Mucosa of descending colon (tissue), 3 donors: ENCODE results near the gene ADGRD1. TPM values are rescaled to one million over a fixed set of nuclear protein-coding genes. Genes with fewer than 3 reads are reported as not detected.

ENCODE experiments used
- ATAC-seq: fragments of 200-7000 bp; cut with Tn5 transposase; one replicate; pipeline ENCODE4 v1.9.1; 2020; ENCODE audit warnings: mild to moderate bottlenecking, moderate library complexity
- DNase-seq, 3 donors: peaks; one replicate each; pipeline ENCODE4 v3.0.0-alpha.2; 2020
- H3K36me3 ChIP-seq: fragments of 200-600 bp; one replicate; pipeline ENCODE4 v1.8.0; 2021; ENCODE audit warnings: low read depth, mild to moderate bottlenecking
- H3K4me1 ChIP-seq: fragments of 200-600 bp; one replicate; pipeline ENCODE4 v1.8.0; 2021; ENCODE audit warnings: low read depth, mild to moderate bottlenecking
- H3K4me3 ChIP-seq: fragments of 200-600 bp; one replicate; pipeline ENCODE4 v1.8.0; 2021; ENCODE audit warnings: mild to moderate bottlenecking
- H3K9me3 ChIP-seq: fragments of 200-600 bp; one replicate; pipeline ENCODE4 v1.8.0; 2021; ENCODE audit warnings: mild to moderate bottlenecking
- CTCF ChIP-seq: fragments of 200-600 bp; IDR thresholded peaks from one replicate; pipeline ENCODE4 v1.8.0; 2022; ENCODE audit warnings: antibody characterized with exemption, mild to moderate bottlenecking
- intact Hi-C, 2 donors: fragments of 100-400 bp; cut with DNase I in 1 of 2; cut with micrococcal nuclease in 1 of 2; formaldehyde crosslinking; loops; one replicate each; pipeline versions ENCODE4 v1.11.0 to v1.11.1; 2022; cut with DNase I, micrococcal nuclease
- total RNA-seq, 3 donors: library from RNA; stranded (reverse); fragmentation: NEBNext Ultra II Directional in 2 of 3; extraction: Animal tissue kit (Norgen Biotek cat#: 25700) in 2 of 3; gene quantifications; one replicate each; pipeline versions ENCODE4 v1.2.1 to v1.2.4, GENCODE V29; 2021 to 2023
- donor health status: DM: no; HTN: no; CAD: no; lungs with moderate emphysema.
- donor health status: DM: no; HTN: no; CAD: no.
- donor health status: DM: no; HTN: yes; CAD: no.

ADGRD1 gene
- total RNA-seq, 3 donors from 2014 or later: 2.6 to 18.4 (median 12.9) TPM

DNA sequence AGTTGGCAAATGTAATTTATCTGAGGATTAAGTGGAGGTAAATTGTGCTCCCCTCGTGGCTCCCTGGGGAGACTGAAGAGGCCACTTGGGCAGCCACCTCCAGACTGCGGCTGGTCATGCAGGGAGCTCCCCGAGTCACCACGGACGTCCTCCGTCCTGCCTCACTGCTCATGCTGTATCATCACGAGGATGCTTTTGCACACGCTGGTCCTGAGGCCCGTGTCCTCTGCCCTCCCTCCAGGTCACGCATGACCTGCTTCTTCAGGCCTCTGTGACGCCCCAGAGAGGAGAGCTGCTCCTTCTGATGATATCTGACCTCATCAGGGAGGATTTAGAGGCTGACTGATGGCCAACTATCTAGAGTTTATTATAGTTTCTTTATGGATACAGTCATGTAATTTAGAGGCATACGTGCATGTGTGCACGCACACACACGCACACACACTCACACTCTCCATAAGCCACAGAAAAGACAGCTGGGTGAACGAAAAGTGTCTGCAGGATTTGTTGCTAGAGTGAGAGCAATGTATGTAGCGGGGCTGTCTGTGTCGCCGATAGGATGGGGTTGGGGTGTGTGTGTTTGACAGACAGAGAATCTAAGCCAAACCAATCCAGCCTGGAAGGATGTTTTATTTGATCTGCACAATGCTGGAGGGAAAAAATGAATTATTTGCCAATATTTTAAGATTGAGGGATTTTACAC lies 160.0 kb downstream of the ADGRD1 start:
- no peaks in the 10 kb centered on the region for H3K9me3 ChIP-seq
- intact Hi-C loops: no loop called here
- no peak for ATAC-seq
- peak in 1 of 3 donors; percentile 17 for DNase-seq
- H3K4me3 ChIP-seq: no peak overlapping the region
- H3K36me3 ChIP-seq: no peaks in the 10 kb centered on the region
- no peak for TF ChIP-seq CTCF
- no peaks in the 10 kb centered on the region for H3K4me1 ChIP-seq

DNA sequence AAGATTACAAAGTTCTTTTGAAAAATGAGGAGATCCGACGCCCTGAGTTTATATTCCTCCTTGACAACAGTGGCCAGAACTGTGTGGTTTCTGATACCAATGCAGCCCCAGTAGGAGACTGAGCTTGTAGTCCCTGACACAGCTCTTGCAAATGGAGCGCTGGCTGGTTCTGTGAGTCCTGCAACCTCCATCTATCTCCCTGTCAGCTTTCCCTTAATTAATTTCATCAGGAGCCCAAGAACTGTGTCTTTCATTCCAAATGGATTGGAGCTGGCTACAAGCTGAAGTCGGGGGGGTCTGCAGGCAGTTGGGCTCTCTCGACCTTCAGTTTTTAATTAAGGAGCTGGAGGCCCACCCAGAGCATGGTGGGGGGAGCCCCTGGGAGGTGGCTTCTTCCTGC lies 160.6 kb downstream of the ADGRD1 start:
- no peak for TF ChIP-seq CTCF
- Histone ChIP-seq H3K36me3 (no peaks in the 10 kb centered on the region), H3K4me1 (no peaks in the 10 kb centered on the region), H3K4me3 (no peak overlapping the region), H3K9me3 (no peaks in the 10 kb centered on the region)
- intact Hi-C loops: no loop called here
- DNase-seq (no peak), ATAC-seq (no peak)

DNA sequence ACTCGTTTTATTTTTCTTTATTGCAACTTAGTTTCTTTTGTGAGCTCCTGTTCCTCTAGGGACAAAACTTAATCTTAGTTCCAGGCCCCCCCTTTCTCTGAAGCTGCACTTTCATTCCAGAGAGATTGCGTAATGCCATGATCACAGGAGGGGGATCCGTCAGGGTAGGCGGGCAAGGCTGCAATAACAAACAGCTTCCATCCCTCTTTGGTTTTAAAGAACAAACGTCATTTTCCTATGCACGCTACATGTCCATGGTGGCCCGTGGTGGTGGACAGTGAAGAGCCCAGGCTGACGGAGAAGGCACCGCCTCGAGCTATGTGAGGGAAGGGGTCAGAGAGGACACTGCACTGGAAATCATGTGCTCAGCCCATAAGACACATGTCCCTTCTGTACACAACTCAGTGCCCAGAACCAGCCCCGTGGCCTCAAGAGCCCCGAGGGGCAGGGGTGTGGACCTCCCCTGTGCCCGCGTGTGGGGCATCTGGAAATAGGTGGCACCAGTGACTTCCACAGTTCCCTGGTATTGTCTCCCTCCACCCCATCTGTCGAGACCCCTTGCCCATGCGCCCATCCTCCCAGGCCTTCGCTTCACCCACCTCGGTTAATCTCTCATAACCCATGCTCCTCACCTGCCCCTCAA lies 161.4 kb downstream of the ADGRD1 start:
- ATAC-seq: no peak

GRCh38 chr12:131115766-131116467 lies 162.2 kb downstream of the ADGRD1 start:
- ATAC-seq (no peak), DNase-seq (no peak)
- H3K9me3 ChIP-seq: no peaks in the 10 kb centered on the region

More for the DNA sequence above, 161.4 kb downstream of the ADGRD1 start:
- H3K4me1 ChIP-seq: no peaks in the 10 kb centered on the region
- intact Hi-C loops: no loop called here
- H3K36me3 ChIP-seq: no peaks in the 10 kb centered on the region
- H3K4me3 ChIP-seq: no peak overlapping the region
- TF ChIP-seq CTCF: no peak
- no peaks in the 10 kb centered on the region for H3K9me3 ChIP-seq
- peak in 1 of 3 donors; percentile 29 for DNase-seq

More at GRCh38 chr12:131115766-131116467, 162.2 kb downstream of the ADGRD1 start:
- Histone ChIP-seq H3K4me1 (no peaks in the 10 kb centered on the region), H3K36me3 (no peaks in the 10 kb centered on the region), H3K4me3 (no peak overlapping the region)
- intact Hi-C loops: no loop called here
- TF ChIP-seq CTCF: no peak
